Spleen (tissue), 11 donors: ENCODE results near the gene CYP19A1. TPM values are rescaled to one million over a fixed set of nuclear protein-coding genes. Genes with fewer than 3 reads are reported as not detected.
"Not testable (repeated sequence)": the region's sequence is repeated elsewhere in the genome, so short reads cannot be mapped to it uniquely, and the experiment has no call there.

Experiments
- DNase-seq: peaks from one replicate; pipeline ENCODE4 v3.0.0-alpha.2; 2020
- H3K27ac ChIP-seq, 8 donors: fragments of 200-600 bp; sonication (generic) in 7 of 8; 1 replicate in 4 of 8; 2 replicates in 4 of 8; pipeline versions ENCODE4 v1.5.0 to v1.8.0; 2016 to 2021; ENCODE audit warnings: inconsistent platforms in 4 of 8, mild to moderate bottlenecking in 4 of 8, moderate library complexity in 1 of 8
- H3K27me3 ChIP-seq, 7 donors: fragments of 200-600 bp; sonication (generic) in 6 of 7; replicated peaks in 1 of 7; 1 replicate in 4 of 7; 2 replicates in 3 of 7; pipeline versions ENCODE4 v1.5.0 to v1.8.0; 2016 to 2021; ENCODE audit warnings: inconsistent platforms in 3 of 7, mild to moderate bottlenecking in 1 of 7
- H3K36me3 ChIP-seq, 6 donors: fragments of 200-600 bp; sonication (generic) in 5 of 6; 1 replicate in 4 of 6; 2 replicates in 2 of 6; pipeline versions ENCODE4 v1.5.0 to v1.8.0; 2016 to 2021; ENCODE audit warnings: inconsistent platforms in 2 of 6
- H3K4me1 ChIP-seq, 6 donors: fragments of 200-600 bp; sonication (generic) in 5 of 6; 1 replicate in 3 of 6; 2 replicates in 3 of 6; pipeline versions ENCODE4 v1.5.0 to v1.8.0; 2016 to 2021; ENCODE audit warnings: inconsistent platforms in 3 of 6
- H3K4me3 ChIP-seq, 8 donors: fragments of 200-600 bp; sonication (generic) in 7 of 8; 1 replicate in 4 of 8; 2 replicates in 4 of 8; pipeline versions ENCODE4 v1.5.0 to v1.8.0; 2016 to 2021; ENCODE audit warnings: inconsistent platforms in 4 of 8, mild to moderate bottlenecking in 4 of 8, moderate library complexity in 2 of 8
- H3K9me3 ChIP-seq, 8 donors: fragments of 200-600 bp; sonication (generic) in 7 of 8; 1 replicate in 4 of 8; 2 replicates in 4 of 8; pipeline versions ENCODE4 v1.5.0 to v1.8.0; 2016 to 2021; ENCODE audit warnings: inconsistent platforms in 4 of 8
- POLR2A ChIP-seq, 3 donors: fragments of 450-650 bp; IDR thresholded peaks; one replicate each; pipeline ENCODE4 v1.5.1; 2017; ENCODE audit warnings: antibody characterized with exemption in 3 of 3, mild to moderate bottlenecking in 1 of 3
- POLR2AphosphoS5 ChIP-seq, 3 donors: sonication (generic); formaldehyde crosslinking; IDR thresholded peaks; one replicate each; pipeline ENCODE4 v1.5.1; 2017; ENCODE audit warnings: antibody characterized with exemption in 3 of 3
- WGBS, 5 donors: extraction: QIAGEN DNeasy Blood & Tissue Kit in 3 of 5; methylation state at CpG; one replicate each; pipeline versions ENCODE4 v1.1.5 to v1.1.7; 2013 to 2018; 5-methylcytosine and 5-hydroxymethylcytosine counted together
- intact Hi-C: fragments of 100-400 bp; cut with DNase I; formaldehyde crosslinking; loops from one replicate; pipeline ENCODE4 v1.15.0; 2023; ENCODE audit warnings: low total_unique reads
- polyA plus RNA-seq, 3 donors: library from polyadenylated mRNA; stranded (reverse); fragments of 200-250 nt; gene quantifications; one replicate each; pipeline ENCODE4 v1.2.1, GENCODE V29; 2013
- total RNA-seq, 7 donors: library from RNA; depleted of rRNA in 3 of 7; stranded (reverse); fragments of >200 nt in 3 of 7; fragmentation: NEBNext Ultra II Directional in 4 of 7; extraction: Animal tissue kit (Norgen Biotek cat#: 25700) in 4 of 7; gene quantifications; one replicate each; pipeline versions ENCODE4 v1.1.0 to v1.2.1, GENCODE V29; 2016 to 2021
- TF ChIP-seq, protein P1 (sequence below), 11 experiments: fragments of 200-600 bp in 7 of 11; fragments of 450-650 bp in 4 of 11; sonication (generic) in 4 of 11; IDR thresholded peaks in 8 of 11; conservative IDR thresholded peaks in 3 of 11; 1 replicate in 7 of 11; 2 replicates in 4 of 11; pipeline versions ENCODE4 v1.4.0 to v1.8.0; 2016 to 2021; ENCODE audit warnings: antibody characterized with exemption in 11 of 11, inconsistent platforms in 4 of 11, mild to moderate bottlenecking in 1 of 11
- donor health status: healthy with polysubstance abuse.
- donor health status: DM: no; HTN: no; CAD: no; lungs with moderate emphysema.
- donor health status: DM: no; HTN: no; CAD: no.
- donor health status: Bipolar disorder and iron deficiency.
- donor health status: healthy.
- donor health status: DM: no; HTN: no; CAD: no.
- donor health status: DM: yes; HTN: yes; CAD: no.

CYP19A1 gene
- total and polyA plus RNA-seq, 10 donors, result 0.13 to 5.6 (median 0.96) TPM; not detected in 1

DNA sequence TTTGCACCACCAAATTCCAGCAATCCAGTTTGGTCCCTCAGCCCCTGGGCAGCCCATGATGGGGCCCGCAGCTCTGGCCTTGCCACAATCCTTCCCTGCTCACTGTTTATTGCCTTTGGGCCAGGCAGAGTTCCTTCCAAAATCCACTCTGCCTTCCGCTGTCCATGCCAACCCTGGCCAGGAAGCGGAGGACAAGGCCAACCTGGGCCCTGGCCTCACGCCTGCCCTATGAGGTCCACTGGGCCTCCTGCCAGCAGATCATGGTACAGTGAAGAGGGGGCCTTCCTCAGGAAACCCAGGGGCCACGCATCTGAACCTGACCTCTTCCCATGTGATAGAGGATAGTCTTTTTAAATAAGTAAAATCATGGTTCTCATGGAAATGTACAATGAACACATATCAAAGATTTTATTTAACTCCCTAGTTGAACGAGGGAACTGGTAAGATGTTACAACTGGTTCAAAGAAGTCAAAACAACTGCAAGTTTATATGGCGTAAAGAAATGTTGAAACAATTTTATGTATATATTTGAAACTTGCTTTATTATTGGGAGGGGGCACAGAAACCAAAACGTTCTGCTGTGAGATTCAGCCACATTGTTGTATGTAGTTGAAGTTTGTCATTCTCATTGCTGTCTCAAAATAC is 147.8 kb downstream of the CYP19A1 start:
- Histone ChIP-seq H3K4me3 (no peak overlapping the region), H3K27me3 (peaks cover 0 to 30% (median 5%) of the 10 kb centered on the region in 7 donors), H3K27ac (peak overlapping the region; percentile 21 to 79 (median 69)), H3K4me1 (peaks cover 0 to 81% (median 54%) of the 10 kb centered on the region in 6 donors), H3K36me3 (no peaks in the 10 kb centered on the region), H3K9me3 (no peaks in the 10 kb centered on the region)
- TF ChIP-seq, protein P1, sequence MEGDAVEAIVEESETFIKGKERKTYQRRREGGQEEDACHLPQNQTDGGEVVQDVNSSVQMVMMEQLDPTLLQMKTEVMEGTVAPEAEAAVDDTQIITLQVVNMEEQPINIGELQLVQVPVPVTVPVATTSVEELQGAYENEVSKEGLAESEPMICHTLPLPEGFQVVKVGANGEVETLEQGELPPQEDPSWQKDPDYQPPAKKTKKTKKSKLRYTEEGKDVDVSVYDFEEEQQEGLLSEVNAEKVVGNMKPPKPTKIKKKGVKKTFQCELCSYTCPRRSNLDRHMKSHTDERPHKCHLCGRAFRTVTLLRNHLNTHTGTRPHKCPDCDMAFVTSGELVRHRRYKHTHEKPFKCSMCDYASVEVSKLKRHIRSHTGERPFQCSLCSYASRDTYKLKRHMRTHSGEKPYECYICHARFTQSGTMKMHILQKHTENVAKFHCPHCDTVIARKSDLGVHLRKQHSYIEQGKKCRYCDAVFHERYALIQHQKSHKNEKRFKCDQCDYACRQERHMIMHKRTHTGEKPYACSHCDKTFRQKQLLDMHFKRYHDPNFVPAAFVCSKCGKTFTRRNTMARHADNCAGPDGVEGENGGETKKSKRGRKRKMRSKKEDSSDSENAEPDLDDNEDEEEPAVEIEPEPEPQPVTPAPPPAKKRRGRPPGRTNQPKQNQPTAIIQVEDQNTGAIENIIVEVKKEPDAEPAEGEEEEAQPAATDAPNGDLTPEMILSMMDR (IDR thresholded peaks at IDR 0.05 in 8 of 11, conservative IDR thresholded peaks at IDR 0.05 in 3 of 11), result no peak
- TF ChIP-seq POLR2A (IDR thresholded peaks at IDR 0.05), result no peak
- peak; percentile 82 to 91 (median 84) for TF ChIP-seq POLR2AphosphoS5 (IDR thresholded peaks at IDR 0.05)
- 64 to 78% (median 67%) methylated on average over 8 of the region's 8 CpGs for WGBS, 5 donors
- DNase-seq, result peak; percentile 85
- intact Hi-C loops, result loop anchor here (10.0 kb wide), 1 partner anchor 276 kb away; no protein-coding TSS in a partner anchor

DNA sequence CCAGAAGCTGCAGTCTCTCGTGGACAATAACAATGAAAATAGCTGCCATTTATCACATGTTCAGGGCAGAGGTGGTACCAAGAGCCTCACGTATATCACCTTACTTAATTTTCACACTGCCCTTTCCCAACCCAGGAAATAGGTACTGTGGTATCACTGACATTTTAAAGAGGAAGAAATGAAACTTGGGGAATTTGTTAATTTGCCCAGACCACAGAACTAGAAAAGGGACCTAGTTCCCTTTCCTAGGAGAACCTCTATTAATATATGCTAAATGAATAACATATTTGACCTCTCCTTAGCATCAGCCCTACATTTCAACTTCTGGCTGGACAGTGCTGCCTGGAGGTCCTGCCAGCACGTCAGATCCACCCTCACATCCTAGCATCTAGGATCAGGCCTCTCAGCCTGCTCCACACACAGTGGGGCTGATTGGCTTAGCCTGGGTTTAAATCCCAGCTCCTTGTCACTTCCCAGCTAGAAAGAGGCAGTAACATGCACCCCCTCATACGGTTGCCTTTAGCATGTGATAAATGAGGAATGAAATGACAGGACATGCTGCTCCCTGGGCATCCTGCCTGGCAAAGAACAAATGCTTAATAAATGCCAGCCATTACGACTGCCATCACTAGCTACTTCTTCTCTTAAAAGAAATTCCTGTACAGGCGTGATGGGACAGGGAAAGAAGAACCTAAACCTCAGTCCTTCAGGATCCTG is 148.6 kb downstream of the CYP19A1 start:
- Histone ChIP-seq H3K27me3 (peaks cover 0 to 26% (median 5%) of the 10 kb centered on the region in 7 donors), H3K4me1 (peaks cover 0 to 86% (median 54%) of the 10 kb centered on the region in 6 donors), H3K4me3 (no peak overlapping the region), H3K9me3 (no peaks in the 10 kb centered on the region), H3K36me3 (no peaks in the 10 kb centered on the region), H3K27ac (peak overlapping the region; percentile 21 to 79 (median 69))
- TF ChIP-seq, protein P1 (IDR thresholded peaks at IDR 0.05 in 8 of 11, conservative IDR thresholded peaks at IDR 0.05 in 3 of 11), result no peak
- TF ChIP-seq POLR2AphosphoS5 (IDR thresholded peaks at IDR 0.05) (no peak), POLR2A (IDR thresholded peaks at IDR 0.05) (no peak)
- intact Hi-C loops, result loop anchor here (10.0 kb wide), 1 partner anchor 275 kb away; no protein-coding TSS in a partner anchor
- WGBS, 5 donors, result 36 to 66% (median 49%) methylated on average over 6 of the region's 6 CpGs
- DNase-seq, result no peak

DNA sequence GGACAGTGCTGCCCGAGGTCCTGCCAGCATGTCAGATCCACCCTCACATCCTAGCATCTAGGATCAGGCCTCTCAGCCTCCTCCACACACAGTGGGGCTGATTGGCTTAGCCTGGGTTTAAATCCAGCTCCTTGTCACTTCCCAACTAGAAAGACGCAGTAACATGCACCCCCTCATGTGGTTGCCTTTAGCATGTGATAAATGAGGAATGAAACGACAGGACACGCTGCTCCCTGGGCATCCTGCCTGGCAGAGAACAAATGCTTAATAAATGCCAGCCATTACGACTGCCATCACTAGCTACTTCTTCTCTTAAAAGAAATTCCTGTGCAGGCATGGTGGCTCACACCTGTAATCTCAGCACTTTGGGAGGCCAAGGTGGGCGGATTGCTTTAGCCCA is 149.6 kb downstream of the CYP19A1 start:
- H3K4me3 ChIP-seq, H3K9me3 ChIP-seq, H3K36me3 ChIP-seq, intact Hi-C loops, DNase-seq: not testable (repeated sequence)
- Histone ChIP-seq H3K27me3 (peaks cover 0 to 17% (median 5%) of the 10 kb centered on the region in 7 donors), H3K4me1 (peaks cover 0 to 89% (median 54%) of the 10 kb centered on the region in 6 donors), H3K27ac (peak overlapping the region in 4 of 8 donors; percentile 67 to 79 (median 74))
- WGBS, 5 donors, result 57 to 82% (median 76%) methylated on average over 6 of the region's 6 CpGs

DNA sequence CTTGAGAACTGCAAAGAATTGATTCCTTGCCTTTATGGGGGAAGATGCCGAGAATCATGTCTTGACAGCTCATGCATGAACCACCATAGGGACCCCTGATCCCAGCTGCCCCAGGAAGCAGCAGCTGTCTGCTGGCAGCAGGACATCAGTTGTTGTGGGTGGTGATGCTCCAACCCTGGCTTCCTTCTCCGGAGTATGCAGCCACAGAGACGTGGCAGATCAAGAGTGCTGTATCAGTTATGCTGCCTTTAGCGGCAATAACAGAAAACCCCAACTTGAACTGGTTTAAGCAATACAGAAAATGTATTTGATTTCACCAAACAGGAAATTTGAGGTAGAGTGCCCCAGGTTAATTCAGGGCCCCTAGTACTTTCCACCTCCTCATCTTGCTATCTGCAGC is 151.5 kb downstream of the CYP19A1 start:
- DNase-seq, result no peak
- intact Hi-C loops, result no loop called here
- peak overlapping the region in 5 of 8 donors; percentile 26 to 84 (median 69) for H3K27ac ChIP-seq
- WGBS, 5 donors, result 44 to 78% (median 59%) methylated on average over 4 of the region's 4 CpGs
- no peaks in the 10 kb centered on the region for H3K9me3 ChIP-seq
- no peak overlapping the region for H3K4me3 ChIP-seq
- H3K36me3 ChIP-seq, result no peaks in the 10 kb centered on the region
- peaks cover 0 to 70% (median 41%) of the 10 kb centered on the region in 6 donors for H3K4me1 ChIP-seq
- TF ChIP-seq POLR2A (IDR thresholded peaks at IDR 0.05), result no peak
- no peak for TF ChIP-seq POLR2AphosphoS5 (IDR thresholded peaks at IDR 0.05)
- TF ChIP-seq, protein P1 (IDR thresholded peaks at IDR 0.05 in 8 of 11, conservative IDR thresholded peaks at IDR 0.05 in 3 of 11), result no peak
- no peaks in the 10 kb centered on the region for H3K27me3 ChIP-seq
